GM12891 (cell line): Measurements from ENCODE around the gene B3GALT5.

Experiments used
- PAX5 ChIP-seq: IDR thresholded peaks from 2 replicates; pipeline ENCODE4 v1.6.1; 2011; ENCODE audit warnings: low read length, moderate library complexity, mild to moderate bottlenecking; ENCODE audit not compliant: insufficient read depth, severe bottlenecking
- POLR2A ChIP-seq: IDR thresholded peaks from 2 replicates; pipeline ENCODE4 v1.6.1; 2011; ENCODE audit warnings: low read depth, low read length, control low read depth
- POLR2AphosphoS5 ChIP-seq: IDR thresholded peaks from 2 replicates; pipeline ENCODE4 v1.6.1; 2011; ENCODE audit warnings: low read depth, low read length, control low read depth
- SPI1 ChIP-seq: IDR thresholded peaks from 2 replicates; pipeline ENCODE4 v1.6.1; 2011; ENCODE audit warnings: low read depth, low read length, control low read depth
- TAF1 ChIP-seq: IDR thresholded peaks from 2 replicates; pipeline ENCODE4 v1.6.1; 2011; ENCODE audit warnings: low read depth, low read length, control low read depth

DNA sequence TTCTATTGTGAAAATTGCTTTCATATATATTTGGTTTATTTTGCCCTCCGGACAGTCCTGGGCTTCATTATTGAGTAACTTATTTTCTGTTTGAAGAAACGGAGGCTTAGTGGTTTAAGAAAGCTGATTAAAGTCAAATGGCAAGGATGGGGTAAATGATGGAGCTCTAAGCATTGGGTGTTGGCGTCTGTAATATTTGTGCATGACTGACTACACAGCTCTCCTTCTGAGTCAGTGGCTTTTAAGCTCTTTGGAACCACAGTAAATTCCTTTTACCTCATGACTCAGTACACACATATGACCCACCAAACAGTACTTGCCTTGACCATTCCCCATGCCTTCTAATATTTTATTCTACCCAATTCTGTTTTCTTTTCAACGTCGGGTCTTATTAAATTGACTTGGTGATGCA lies 21.0 kb downstream of the B3GALT5 start:
- TF ChIP-seq PAX5 (no peak), POLR2AphosphoS5 (no peak), POLR2A (no peak), TAF1 (no peak), SPI1 (no peak)
